ENCODE measurements around the gene PURA. TPM values are rescaled to one million over a fixed set of nuclear protein-coding genes. Genes with fewer than 3 reads are reported as not detected.

The PURA gene
- total RNA-seq, 2 donors from 2014 or later, result 11.9 to 14.2 TPM

- ATAC-seq (replicated peaks in 1 of 2), result no peak
- no peak for DNase-seq
- Mint-ChIP-seq H3K4me1 (ENCODE audit: low read depth) (peaks cover 13% of the 10 kb centered on the region), H3K36me3 (ENCODE audit: insufficient read depth in 2 of 2) (no peaks in the 10 kb centered on the region), H3K9me3 (no peaks in the 10 kb centered on the region), H3K4me3 (no peak overlapping the region), H3K27me3 (ENCODE audit: low read depth) (peaks cover 16% of the 10 kb centered on the region), H3K27ac (no peak overlapping the region)
These were observed 10.8 kb upstream of the PURA start for GRCh38 chr5:140103154-140103553.

GRCh38 chr5:140104100-140104499, 9.8 kb upstream of the PURA start:
- no peak overlapping the region for H3K4me3 Mint-ChIP-seq
- peaks cover 17% of the 10 kb centered on the region for H3K4me1 Mint-ChIP-seq (ENCODE audit: low read depth)
- peaks cover 16% of the 10 kb centered on the region for H3K27me3 Mint-ChIP-seq (ENCODE audit: low read depth)
- no peaks in the 10 kb centered on the region for H3K9me3 Mint-ChIP-seq
- no peak for ATAC-seq (replicated peaks in 1 of 2)
- no peak for DNase-seq
- no peak overlapping the region for H3K27ac Mint-ChIP-seq
- no peaks in the 10 kb centered on the region for H3K36me3 Mint-ChIP-seq (ENCODE audit: insufficient read depth in 2 of 2)

- peaks cover 33% of the 10 kb centered on the region for H3K4me1 Mint-ChIP-seq (ENCODE audit: low read depth)
- no peaks in the 10 kb centered on the region for H3K36me3 Mint-ChIP-seq (ENCODE audit: insufficient read depth in 2 of 2)
- peak overlapping the region in 1 of 2 donors; percentile 97 for H3K4me3 Mint-ChIP-seq
- peak overlapping the region; percentile 90 for H3K27ac Mint-ChIP-seq
- ATAC-seq (replicated peaks in 1 of 2), result no peak
- H3K27me3 Mint-ChIP-seq (ENCODE audit: low read depth), result peaks cover 6% of the 10 kb centered on the region
- no peak for DNase-seq
- no peaks in the 10 kb centered on the region for H3K9me3 Mint-ChIP-seq
These were observed 7.8 kb upstream of the PURA start for GRCh38 chr5:140106101-140106500.

GRCh38 chr5:140106805-140107311, 7.1 kb upstream of the PURA start:
- no peaks in the 10 kb centered on the region for H3K36me3 Mint-ChIP-seq (ENCODE audit: insufficient read depth in 2 of 2)
- no peak for DNase-seq
- peaks cover 39% of the 10 kb centered on the region for H3K4me1 Mint-ChIP-seq (ENCODE audit: low read depth)
- peak overlapping the region; percentile 94 to 97 for H3K4me3 Mint-ChIP-seq
- H3K27ac Mint-ChIP-seq, result peak overlapping the region; percentile 90
- H3K27me3 Mint-ChIP-seq (ENCODE audit: low read depth), result peaks cover 6% of the 10 kb centered on the region
- ATAC-seq (replicated peaks in 1 of 2), result no peak
- H3K9me3 Mint-ChIP-seq, result no peaks in the 10 kb centered on the region

- H3K9me3 Mint-ChIP-seq, result no peaks in the 10 kb centered on the region
- H3K4me1 Mint-ChIP-seq (ENCODE audit: low read depth), result peaks cover 45% of the 10 kb centered on the region
- DNase-seq (peak; percentile 94 to 95), ATAC-seq (replicated peaks in 1 of 2) (peak; percentile 91)
- H3K4me3 Mint-ChIP-seq, result peak overlapping the region; percentile 94 to 97
- H3K36me3 Mint-ChIP-seq (ENCODE audit: insufficient read depth in 2 of 2), result no peaks in the 10 kb centered on the region
- H3K27ac Mint-ChIP-seq, result peak overlapping the region; percentile 93
- peaks cover 6% of the 10 kb centered on the region for H3K27me3 Mint-ChIP-seq (ENCODE audit: low read depth)
These were observed 6.4 kb upstream of the PURA start for GRCh38 chr5:140107312-140108092.

- ATAC-seq (replicated peaks in 1 of 2) (peak; percentile 12 to 19), DNase-seq (peak; percentile 43 to 48)
- Mint-ChIP-seq H3K27me3 (ENCODE audit: low read depth) (peaks cover 6% of the 10 kb centered on the region), H3K9me3 (no peaks in the 10 kb centered on the region), H3K4me1 (ENCODE audit: low read depth) (peaks cover 53% of the 10 kb centered on the region), H3K27ac (peak overlapping the region; percentile 93), H3K36me3 (ENCODE audit: insufficient read depth in 2 of 2) (no peaks in the 10 kb centered on the region), H3K4me3 (peak overlapping the region; percentile 94 to 97)
These were observed 5.6 kb upstream of the PURA start for GRCh38 chr5:140108093-140109017.

GRCh38 chr5:140109018-140109758, 4.7 kb upstream of the PURA start:
- Mint-ChIP-seq H3K36me3 (ENCODE audit: insufficient read depth in 2 of 2) (no peaks in the 10 kb centered on the region), H3K27ac (peak overlapping the region; percentile 20), H3K9me3 (no peaks in the 10 kb centered on the region), H3K4me1 (ENCODE audit: low read depth) (peaks cover 56% of the 10 kb centered on the region), H3K27me3 (ENCODE audit: low read depth) (peaks cover 6% of the 10 kb centered on the region), H3K4me3 (peak overlapping the region; percentile 94 to 97)
- DNase-seq, result no peak
- ATAC-seq (replicated peaks in 1 of 2), result no peak

- peaks cover 6% of the 10 kb centered on the region for H3K27me3 Mint-ChIP-seq (ENCODE audit: low read depth)
- H3K4me1 Mint-ChIP-seq (ENCODE audit: low read depth), result peaks cover 60% of the 10 kb centered on the region
- H3K9me3 Mint-ChIP-seq, result no peaks in the 10 kb centered on the region
- peaks cover 1 to 4% of the 10 kb centered on the region in 2 donors for H3K36me3 Mint-ChIP-seq (ENCODE audit: insufficient read depth in 2 of 2)
- ATAC-seq (replicated peaks in 1 of 2), result no peak
- peak overlapping the region; percentile 94 to 97 for H3K4me3 Mint-ChIP-seq
- peak overlapping the region; percentile 20 for H3K27ac Mint-ChIP-seq
- DNase-seq, result no peak
These were observed 3.9 kb upstream of the PURA start for GRCh38 chr5:140109759-140110645.

GRCh38 chr5:140110646-140110957, 3.3 kb upstream of the PURA start:
- peaks cover 1 to 4% of the 10 kb centered on the region in 2 donors for H3K36me3 Mint-ChIP-seq (ENCODE audit: insufficient read depth in 2 of 2)
- no peak overlapping the region for H3K27ac Mint-ChIP-seq
- peaks cover 6% of the 10 kb centered on the region for H3K27me3 Mint-ChIP-seq (ENCODE audit: low read depth)
- no peaks in the 10 kb centered on the region for H3K9me3 Mint-ChIP-seq
- ATAC-seq (replicated peaks in 1 of 2) (no peak), DNase-seq (no peak)
- peak overlapping the region in 1 of 2 donors; percentile 5 for H3K4me3 Mint-ChIP-seq
- peaks cover 64% of the 10 kb centered on the region for H3K4me1 Mint-ChIP-seq (ENCODE audit: low read depth)

GRCh38 chr5:140111011-140111858, 2.7 kb upstream of the PURA start:
- H3K4me1 Mint-ChIP-seq (ENCODE audit: low read depth), result peaks cover 69% of the 10 kb centered on the region
- ATAC-seq (replicated peaks in 1 of 2) (no peak), DNase-seq (no peak)
- peak overlapping the region; percentile 39 to 90 for H3K4me3 Mint-ChIP-seq
- H3K27ac Mint-ChIP-seq, result peak overlapping the region; percentile 7
- peaks cover 1 to 4% of the 10 kb centered on the region in 2 donors for H3K36me3 Mint-ChIP-seq (ENCODE audit: insufficient read depth in 2 of 2)
- peaks cover 6% of the 10 kb centered on the region for H3K27me3 Mint-ChIP-seq (ENCODE audit: low read depth)
- H3K9me3 Mint-ChIP-seq, result no peaks in the 10 kb centered on the region

- peak overlapping the region; percentile 7 for H3K27ac Mint-ChIP-seq
- H3K27me3 Mint-ChIP-seq (ENCODE audit: low read depth), result peaks cover 6% of the 10 kb centered on the region
- H3K4me3 Mint-ChIP-seq, result peak overlapping the region; percentile 89 to 90
- H3K9me3 Mint-ChIP-seq, result no peaks in the 10 kb centered on the region
- no peak for DNase-seq
- peaks cover 69% of the 10 kb centered on the region for H3K4me1 Mint-ChIP-seq (ENCODE audit: low read depth)
- ATAC-seq (replicated peaks in 1 of 2), result no peak
- peaks cover 1 to 4% of the 10 kb centered on the region in 2 donors for H3K36me3 Mint-ChIP-seq (ENCODE audit: insufficient read depth in 2 of 2)
These were observed 1.9 kb upstream of the PURA start for GRCh38 chr5:140111859-140112551.

Data from activated T-cell treated with anti-CD3 and anti-CD28 coated beads, Interleukin-2, amount 50 U/mL, for 72 hours (primary cell).